IPS-20b (cell line): ENCODE data around the gene CEP131.

Source experiments
- H3K27ac ChIP-seq: one replicate; pipeline ENCODE4 v1.5.1; 2013; ENCODE audit warnings: low read length
- H3K27me3 ChIP-seq: 2 replicates; pipeline ENCODE4 v1.6.1; 2013; ENCODE audit warnings: mild to moderate bottlenecking, low read length, inconsistent platforms; ENCODE audit not compliant: insufficient read depth
- H3K36me3 ChIP-seq: 2 replicates; pipeline ENCODE4 v1.6.1; 2013; ENCODE audit warnings: low read depth, mild to moderate bottlenecking, inconsistent platforms, low read length, moderate library complexity; ENCODE audit not compliant: insufficient read depth
- H3K4me1 ChIP-seq: 2 replicates; pipeline ENCODE4 v1.6.1; 2013; ENCODE audit warnings: mild to moderate bottlenecking, control low read depth, inconsistent platforms, low read length, moderate library complexity; ENCODE audit not compliant: insufficient read depth
- H3K4me3 ChIP-seq: 2 replicates; pipeline ENCODE4 v1.5.1; 2013; ENCODE audit warnings: mild to moderate bottlenecking, low read length, inconsistent platforms
- H3K9ac ChIP-seq: 2 replicates; pipeline ENCODE4 v1.6.1; 2013; ENCODE audit warnings: low read depth, mild to moderate bottlenecking, inconsistent platforms, low read length, moderate library complexity
- H3K9me3 ChIP-seq: 2 replicates; pipeline ENCODE4 v1.6.1; 2013; ENCODE audit warnings: mild to moderate bottlenecking, low read depth, low read length, inconsistent platforms; ENCODE audit not compliant: insufficient read depth

Gene CEP131

GRCh38 chr17:81193470-81194224 is 29.1 kb downstream of the CEP131 start:
- Histone ChIP-seq H3K27ac (no peak overlapping the region), H3K36me3 (peaks cover 15% of the 10 kb centered on the region)

GRCh38 chr17:81193051-81193410 is 29.7 kb downstream of the CEP131 start:
- Histone ChIP-seq H3K27ac (no peak overlapping the region), H3K4me3 (no peak overlapping the region), H3K27me3 (no peaks in the 10 kb centered on the region), H3K9ac (no peak overlapping the region), H3K9me3 (no peaks in the 10 kb centered on the region), H3K4me1 (no peaks in the 10 kb centered on the region), H3K36me3 (peaks cover 13% of the 10 kb centered on the region)

More at GRCh38 chr17:81193470-81194224, 29.1 kb downstream of the CEP131 start:
- Histone ChIP-seq H3K9me3 (no peaks in the 10 kb centered on the region), H3K9ac (no peak overlapping the region), H3K27me3 (no peaks in the 10 kb centered on the region), H3K4me3 (no peak overlapping the region), H3K4me1 (no peaks in the 10 kb centered on the region)

GRCh38 chr17:81192386-81193050 is 30.2 kb downstream of the CEP131 start:
- H3K36me3 ChIP-seq: peaks cover 10% of the 10 kb centered on the region; the same call in 1 of the 2 replicates
- H3K4me3 ChIP-seq: no peak overlapping the region
- no peaks in the 10 kb centered on the region for H3K27me3 ChIP-seq
- H3K9ac ChIP-seq: no peak overlapping the region
- H3K9me3 ChIP-seq: no peaks in the 10 kb centered on the region
- no peak overlapping the region for H3K27ac ChIP-seq
- no peaks in the 10 kb centered on the region for H3K4me1 ChIP-seq

- Histone ChIP-seq H3K9me3 (no peaks in the 10 kb centered on the region), H3K9ac (no peak overlapping the region), H3K4me1 (no peaks in the 10 kb centered on the region), H3K36me3 (peaks cover 9% of the 10 kb centered on the region; the same call in 1 of the 2 replicates), H3K27ac (no peak overlapping the region), H3K4me3 (no peak overlapping the region), H3K27me3 (no peaks in the 10 kb centered on the region)
Observed at GRCh38 chr17:81191646-81192045, 31.1 kb downstream of the CEP131 start.

GRCh38 chr17:81191116-81191515 is 31.6 kb downstream of the CEP131 start:
- Histone ChIP-seq H3K27me3 (no peaks in the 10 kb centered on the region), H3K4me1 (no peaks in the 10 kb centered on the region), H3K4me3 (no peak overlapping the region), H3K9ac (no peak overlapping the region), H3K9me3 (no peaks in the 10 kb centered on the region), H3K36me3 (peaks cover 9% of the 10 kb centered on the region; the same call in 1 of the 2 replicates), H3K27ac (no peak overlapping the region)

GRCh38 chr17:81190591-81190990 is 32.2 kb downstream of the CEP131 start:
- H3K9me3 ChIP-seq: no peaks in the 10 kb centered on the region
- peaks cover 9% of the 10 kb centered on the region; the same call in 1 of the 2 replicates for H3K36me3 ChIP-seq
- no peak overlapping the region for H3K9ac ChIP-seq
- H3K27ac ChIP-seq: no peak overlapping the region
- H3K27me3 ChIP-seq: no peaks in the 10 kb centered on the region
- H3K4me1 ChIP-seq: no peaks in the 10 kb centered on the region
- H3K4me3 ChIP-seq: no peak overlapping the region

GRCh38 chr17:81189670-81190530 is 32.9 kb downstream of the CEP131 start:
- no peak overlapping the region for H3K27ac ChIP-seq
- no peaks in the 10 kb centered on the region for H3K27me3 ChIP-seq
- H3K9ac ChIP-seq: no peak overlapping the region
- no peaks in the 10 kb centered on the region for H3K9me3 ChIP-seq
- H3K4me3 ChIP-seq: no peak overlapping the region
- peaks cover 9% of the 10 kb centered on the region; the same call in 1 of the 2 replicates for H3K36me3 ChIP-seq
- H3K4me1 ChIP-seq: no peaks in the 10 kb centered on the region

GRCh38 chr17:81189016-81189415 is 33.7 kb downstream of the CEP131 start:
- Histone ChIP-seq H3K27me3 (no peaks in the 10 kb centered on the region), H3K4me3 (no peak overlapping the region), H3K27ac (no peak overlapping the region), H3K4me1 (no peaks in the 10 kb centered on the region), H3K9ac (no peak overlapping the region), H3K36me3 (peaks cover 9% of the 10 kb centered on the region; the same call in 1 of the 2 replicates), H3K9me3 (no peaks in the 10 kb centered on the region)

- Histone ChIP-seq H3K4me1 (no peaks in the 10 kb centered on the region), H3K4me3 (no peak overlapping the region), H3K36me3 (peaks cover 8% of the 10 kb centered on the region; the same call in 1 of the 2 replicates), H3K9me3 (no peaks in the 10 kb centered on the region), H3K27me3 (no peaks in the 10 kb centered on the region), H3K27ac (no peak overlapping the region), H3K9ac (no peak overlapping the region)
Observed at GRCh38 chr17:81188491-81188840, 34.3 kb downstream of the CEP131 start.

GRCh38 chr17:81187586-81188490 is 34.9 kb downstream of the CEP131 start:
- H3K9ac ChIP-seq: no peak overlapping the region
- no peaks in the 10 kb centered on the region for H3K9me3 ChIP-seq
- 0 out of 2 replicates have a peak, but pooled peaks cover 4% of the 10 kb centered on the region for H3K36me3 ChIP-seq
- H3K4me3 ChIP-seq: no peak overlapping the region
- H3K27ac ChIP-seq: no peak overlapping the region
- no peaks in the 10 kb centered on the region for H3K27me3 ChIP-seq
- no peaks in the 10 kb centered on the region for H3K4me1 ChIP-seq

GRCh38 chr17:81187120-81187519 is 35.6 kb downstream of the CEP131 start:
- Histone ChIP-seq H3K27ac (no peak overlapping the region), H3K4me3 (no peak overlapping the region), H3K9ac (no peak overlapping the region), H3K36me3 (0 out of 2 replicates have a peak, but pooled peaks cover 4% of the 10 kb centered on the region), H3K9me3 (no peaks in the 10 kb centered on the region), H3K4me1 (no peaks in the 10 kb centered on the region), H3K27me3 (no peaks in the 10 kb centered on the region)
